Right renal cortex interstitium (tissue), 3 donors: Measurements from ENCODE around the gene KRTAP4-11. TPM values are rescaled to one million over a fixed set of nuclear protein-coding genes. Genes with fewer than 3 reads are reported as not detected.
"Not testable (repeated sequence)": the region's sequence is repeated elsewhere in the genome, so short reads cannot be mapped to it uniquely, and the experiment has no call there.

Experiments used
- DNase-seq, 3 donors: peaks; one replicate each; pipeline ENCODE4 v3.0.0-alpha.2; 2013; ENCODE audit warnings: low read depth in 3 of 3, low spot score in 2 of 3
- polyA plus RNA-seq, 3 donors: library from polyadenylated mRNA; unstranded; fragments of 120-200 nt; gene quantifications; one replicate each; pipeline ENCODE4 v1.2.1, GENCODE V29; 2013; ENCODE audit not compliant: insufficient read length in 3 of 3

The KRTAP4-11 gene
- polyA plus RNA-seq, 3 donors, result not detected

DNA sequence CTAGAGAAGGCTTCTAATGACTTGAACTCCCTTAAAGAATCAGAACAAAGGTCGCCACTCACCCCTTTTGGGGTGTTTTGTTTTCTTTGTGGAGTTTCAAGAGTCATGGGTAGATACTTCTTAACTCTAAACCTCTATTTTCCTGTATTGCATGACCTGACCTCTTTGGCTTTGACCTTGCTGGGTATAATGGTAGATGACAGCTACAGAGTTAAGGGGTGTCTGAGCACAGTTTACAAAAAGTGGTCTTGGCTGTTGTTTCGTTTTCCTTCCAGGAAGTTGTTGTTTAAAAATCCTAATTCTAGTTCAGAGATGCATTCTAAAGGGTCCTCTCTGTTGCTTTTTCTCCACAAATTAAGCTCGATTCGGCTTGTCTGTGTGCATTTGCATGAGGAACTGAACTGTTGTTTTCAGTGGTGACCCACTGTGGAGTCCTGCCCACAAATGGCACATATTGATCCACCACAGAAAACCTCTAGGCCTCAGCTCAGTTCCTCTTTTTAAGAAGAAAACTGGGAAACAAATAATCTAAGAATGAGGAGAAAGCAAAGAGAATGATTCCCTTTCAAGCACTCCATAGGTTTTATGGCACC, 29.3 kb downstream of the KRTAP4-11 start:
- DNase-seq, result not testable (repeated sequence)

DNA sequence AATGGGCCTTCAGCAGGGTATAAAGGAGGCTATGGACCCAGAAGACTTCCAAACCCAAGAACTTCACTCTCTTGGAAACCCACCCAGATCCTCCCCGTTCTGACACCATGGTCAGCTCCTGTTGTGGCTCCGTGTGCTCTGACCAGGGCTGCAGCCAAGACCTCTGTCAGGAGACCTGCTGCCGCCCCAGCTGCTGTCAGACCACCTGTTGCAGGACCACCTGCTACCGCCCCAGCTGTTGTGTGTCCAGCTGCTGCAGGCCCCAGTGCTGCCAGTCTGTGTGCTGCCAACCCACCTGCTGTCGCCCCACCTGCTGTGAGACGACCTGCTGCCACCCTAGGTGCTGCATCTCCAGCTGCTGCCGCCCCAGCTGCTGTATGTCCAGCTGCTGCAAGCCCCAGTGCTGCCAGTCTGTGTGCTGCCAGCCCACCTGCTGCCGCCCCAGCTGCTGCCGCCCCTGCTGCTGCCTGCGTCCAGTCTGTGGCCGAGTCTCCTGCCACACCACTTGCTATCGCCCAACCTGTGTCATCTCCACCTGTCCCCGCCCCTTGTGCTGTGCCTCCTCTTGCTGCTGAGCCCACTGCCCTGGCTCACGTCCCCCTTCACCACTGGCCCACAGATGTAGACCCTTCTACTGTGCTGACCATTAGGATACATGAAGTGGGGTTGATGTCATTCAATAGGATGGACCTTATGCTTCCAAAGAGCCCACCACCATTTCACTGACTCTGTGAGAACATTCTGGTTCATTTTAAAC, 33.9 kb downstream of the KRTAP4-11 start, which contains the start of gene KRTAP4-7:
Gene KRTAP4-7 (plus strand): TSS at position 51 of the 757 bp plus-strand sequence. CDS start 57 bp downstream, at position 108.
- not testable (repeated sequence) for DNase-seq

DNA sequence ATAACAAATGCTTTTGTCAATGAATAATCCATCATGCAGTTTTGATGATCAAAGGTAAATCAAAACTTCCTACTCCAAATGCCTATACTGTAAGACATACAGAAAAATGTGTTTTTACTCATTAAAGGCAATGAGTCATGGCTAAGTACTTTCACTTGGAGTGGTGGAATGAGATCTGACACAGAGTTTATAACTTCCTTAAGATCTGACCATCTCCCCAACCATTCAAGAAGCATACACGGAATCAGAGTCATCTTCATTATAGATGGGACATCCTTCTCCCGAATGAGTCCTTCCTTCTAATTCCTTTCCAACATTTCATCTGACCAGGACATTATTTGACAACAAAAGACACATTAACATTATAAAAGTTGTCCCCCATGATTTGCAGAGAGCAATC, 34.7 kb downstream of the KRTAP4-11 start:
- not testable (repeated sequence) for DNase-seq

DNA sequence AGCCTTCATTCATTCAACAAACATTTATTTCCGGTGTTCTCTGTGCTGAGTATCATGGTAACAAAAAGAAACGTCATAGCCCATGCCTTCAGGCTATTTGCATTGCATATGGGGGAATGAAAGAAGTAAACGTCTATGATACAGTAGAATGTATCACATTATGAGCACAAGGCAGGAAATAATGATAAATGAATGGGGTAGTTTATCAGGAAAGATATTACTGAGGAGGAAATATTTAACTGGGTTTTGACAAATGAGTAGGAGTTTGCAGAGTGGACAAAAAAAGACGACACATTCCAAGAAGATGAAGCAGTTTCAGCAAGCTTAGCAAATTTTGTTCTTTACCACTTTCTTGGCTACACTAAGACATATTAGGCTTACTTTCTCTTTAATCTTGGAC, 35.5 kb downstream of the KRTAP4-11 start:
- DNase-seq, result no peak

DNA sequence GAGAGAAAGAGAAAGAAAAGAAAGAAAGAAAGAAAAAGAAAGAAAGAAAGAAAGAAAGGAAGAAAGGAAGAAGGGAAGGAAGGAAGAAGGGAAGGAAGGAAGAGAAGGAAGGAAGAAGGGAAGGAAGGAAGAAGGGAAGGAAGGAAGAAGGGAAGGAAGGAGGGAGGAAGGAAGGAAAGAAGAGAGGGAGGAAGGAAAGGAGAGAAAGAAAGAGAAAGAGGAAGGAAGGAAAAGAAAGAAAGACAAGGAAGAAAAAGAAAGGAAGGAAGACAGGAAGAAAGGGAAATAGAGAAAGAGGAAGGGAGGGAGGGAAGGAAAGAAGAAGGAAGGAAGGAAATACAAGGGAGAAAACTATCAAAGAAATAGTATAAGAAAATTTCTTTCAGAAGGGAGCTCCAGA, 41.4 kb downstream of the KRTAP4-11 start:
- no peak for DNase-seq

DNA sequence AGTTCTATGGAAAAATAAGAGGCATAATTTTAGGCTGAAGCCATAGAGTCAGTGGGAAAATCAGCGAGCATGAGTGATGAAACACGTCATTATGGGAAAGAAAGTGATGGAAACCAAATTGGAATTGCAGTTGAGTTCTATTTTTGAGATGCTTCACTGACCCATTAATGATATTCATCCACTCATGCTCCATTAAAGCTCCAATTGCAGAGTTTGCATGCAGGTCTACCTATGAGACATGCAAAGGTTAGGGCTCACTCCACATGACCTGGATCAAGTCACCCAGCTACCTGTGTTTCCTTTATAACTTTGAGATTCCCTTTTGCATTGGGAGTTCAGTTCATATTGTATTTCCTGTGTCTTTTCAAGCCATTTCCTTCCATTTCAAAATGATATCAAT, 44.5 kb downstream of the KRTAP4-11 start:
- DNase-seq, result no peak

DNA sequence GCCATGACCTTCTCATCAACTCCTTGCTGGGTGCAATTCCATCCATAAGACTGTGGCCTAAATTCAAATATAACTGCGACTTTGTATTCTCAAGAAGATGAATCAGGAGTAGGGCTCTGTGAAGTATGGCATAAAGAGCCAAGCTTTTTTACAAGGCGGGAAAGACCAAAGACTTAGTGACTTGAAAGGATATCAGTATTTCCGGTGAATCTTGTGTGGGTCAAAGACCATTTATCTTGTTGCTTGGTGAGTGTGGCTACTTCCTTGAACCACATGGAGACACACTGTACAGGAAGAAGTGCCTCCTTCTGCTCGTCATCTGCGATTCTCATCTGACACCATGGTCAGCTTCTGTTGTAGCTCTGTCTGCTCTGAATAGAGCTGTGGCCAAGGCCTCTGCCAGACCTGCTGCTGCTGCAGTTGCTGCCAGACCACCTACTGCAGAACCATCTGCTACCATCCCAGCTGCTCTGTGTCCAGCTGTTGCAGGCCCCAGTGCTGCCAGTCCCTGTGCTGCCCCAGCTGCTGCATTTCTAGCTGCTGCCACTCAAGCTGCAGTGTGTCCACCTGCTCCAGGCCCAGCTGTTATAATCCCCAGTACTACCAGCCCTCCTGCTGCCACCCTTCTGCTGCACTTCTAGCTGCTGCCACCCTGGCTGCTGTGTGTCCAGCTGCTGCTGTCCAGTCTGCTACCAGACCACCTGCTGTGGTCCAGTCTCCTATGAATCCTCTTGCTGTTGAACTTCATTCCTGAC, 46.4 kb downstream of the KRTAP4-11 start:
- no peak for DNase-seq

DNA sequence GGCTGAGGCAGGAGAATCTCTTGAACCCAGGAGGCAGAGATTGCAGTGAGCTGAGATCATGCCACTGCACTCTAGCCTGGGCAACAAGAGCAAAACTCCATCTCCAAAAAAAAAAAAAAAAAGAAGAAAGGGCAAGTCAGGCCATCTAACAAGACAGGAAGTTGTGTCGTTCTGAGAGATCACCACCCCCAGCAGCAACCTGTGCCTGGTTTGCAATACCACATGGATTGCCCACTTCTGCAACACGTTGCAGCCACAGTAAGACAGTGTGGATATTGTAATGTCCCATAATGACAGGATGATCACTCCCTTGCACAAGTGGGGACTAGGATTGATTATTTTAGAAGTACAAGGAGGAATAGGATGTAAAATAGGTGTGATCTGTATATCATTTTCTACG, 49.1 kb downstream of the KRTAP4-11 start:
- DNase-seq, result no peak

DNA sequence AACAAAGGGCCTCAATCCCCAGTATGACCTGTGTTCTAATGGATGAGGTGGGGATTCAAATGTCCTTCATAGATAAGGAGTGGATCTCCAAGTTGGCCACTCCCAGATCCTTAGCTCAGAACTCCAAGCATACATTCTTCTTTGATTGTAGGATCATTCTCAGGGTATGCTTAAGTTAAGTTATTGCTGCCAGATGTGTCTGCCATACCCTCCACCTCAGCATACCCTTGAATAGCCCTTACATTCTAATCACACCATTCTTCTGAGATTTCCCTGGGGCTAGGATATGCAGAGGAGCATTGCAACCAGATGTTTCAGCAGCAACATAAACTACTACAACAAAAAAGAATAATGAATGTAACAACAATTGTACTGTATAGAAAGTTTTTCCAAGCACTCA, 50.9 kb downstream of the KRTAP4-11 start:
- no peak for DNase-seq

Other genes starting within 250 kb of the KRTAP4-11 start
- gene KRT20, start 233.1 kb downstream of the KRTAP4-11 start, polyA plus RNA-seq, result under 1 TPM in 2 of 3 donors, not detected in 1; 0.17 to 0.37 TPM
- gene KRT23, start 180.7 kb downstream of the KRTAP4-11 start, polyA plus RNA-seq, result 1 to 10 TPM in 2 of 3 donors, under 1 TPM in 1; 0.45 to 2.2 (median 2.0) TPM
- not detected for gene KRT39, start 151.4 kb downstream of the KRTAP4-11 start, polyA plus RNA-seq
- gene KRT40, start 134.0 kb downstream of the KRTAP4-11 start, polyA plus RNA-seq, result not detected
- gene KRTAP3-3, start 124.2 kb downstream of the KRTAP4-11 start, polyA plus RNA-seq, result not detected
- not detected for gene KRTAP3-2, start 118.5 kb downstream of the KRTAP4-11 start, polyA plus RNA-seq
- not detected for gene KRTAP3-1, start 109.2 kb downstream of the KRTAP4-11 start, polyA plus RNA-seq
- not detected for gene KRTAP1-5, start 91.2 kb downstream of the KRTAP4-11 start, polyA plus RNA-seq
- not detected for gene KRTAP1-4, start 88.2 kb downstream of the KRTAP4-11 start, polyA plus RNA-seq
- not detected for gene KRTAP1-3, start 83.5 kb downstream of the KRTAP4-11 start, polyA plus RNA-seq
- gene KRTAP1-1, start 76.9 kb downstream of the KRTAP4-11 start, polyA plus RNA-seq, result not detected
- gene KRTAP2-1, start 71.1 kb downstream of the KRTAP4-11 start, polyA plus RNA-seq, result not detected
- not detected for gene KRTAP2-2, start 63.1 kb downstream of the KRTAP4-11 start, polyA plus RNA-seq
- not detected for gene KRTAP2-3, start 58.3 kb downstream of the KRTAP4-11 start, polyA plus RNA-seq
- not detected for gene KRTAP2-4, start 52.5 kb downstream of the KRTAP4-11 start, polyA plus RNA-seq
- gene KRTAP4-7, start 34.2 kb downstream of the KRTAP4-11 start, polyA plus RNA-seq, result not detected
- not detected for gene KRTAP4-8, start 20.2 kb downstream of the KRTAP4-11 start, polyA plus RNA-seq
- gene KRTAP4-16, start 16.2 kb downstream of the KRTAP4-11 start, polyA plus RNA-seq, result not detected
- not detected for gene KRTAP4-9, start 13.0 kb downstream of the KRTAP4-11 start, polyA plus RNA-seq
- not detected for gene KRTAP4-12, start 5.8 kb upstream of the KRTAP4-11 start, polyA plus RNA-seq
- not detected for gene KRTAP4-6, start 22.2 kb upstream of the KRTAP4-11 start, polyA plus RNA-seq
- gene KRTAP4-5, start 31.5 kb upstream of the KRTAP4-11 start, polyA plus RNA-seq, result not detected
- gene KRTAP4-4, start 42.4 kb upstream of the KRTAP4-11 start, polyA plus RNA-seq, result not detected
- gene KRTAP4-3, start 49.8 kb upstream of the KRTAP4-11 start, polyA plus RNA-seq, result not detected
- gene KRTAP4-2, start 59.8 kb upstream of the KRTAP4-11 start, polyA plus RNA-seq, result not detected
- not detected for gene KRTAP4-1, start 66.5 kb upstream of the KRTAP4-11 start, polyA plus RNA-seq
- not detected for gene KRTAP9-1, start 71.5 kb upstream of the KRTAP4-11 start, polyA plus RNA-seq
- not detected for gene KRTAP9-2, start 108.3 kb upstream of the KRTAP4-11 start, polyA plus RNA-seq
- not detected for gene KRTAP9-3, start 114.1 kb upstream of the KRTAP4-11 start, polyA plus RNA-seq
- not detected for gene KRTAP9-8, start 119.6 kb upstream of the KRTAP4-11 start, polyA plus RNA-seq
- gene KRTAP9-4, start 131.3 kb upstream of the KRTAP4-11 start, polyA plus RNA-seq, result not detected
- not detected for gene KRTAP9-9, start 137.0 kb upstream of the KRTAP4-11 start, polyA plus RNA-seq
- under 1 TPM; 0.10 to 0.14 (median 0.11) TPM for gene KRTAP9-6, start 147.0 kb upstream of the KRTAP4-11 start, polyA plus RNA-seq
- not detected for gene KRTAP9-7, start 157.3 kb upstream of the KRTAP4-11 start, polyA plus RNA-seq
- gene KRTAP29-1, start 184.5 kb upstream of the KRTAP4-11 start, polyA plus RNA-seq, result not detected
- not detected for gene KRTAP16-1, start 190.9 kb upstream of the KRTAP4-11 start, polyA plus RNA-seq
- gene KRTAP17-1, start 197.3 kb upstream of the KRTAP4-11 start, polyA plus RNA-seq, result not detected
- gene KRT33A, start 232.5 kb upstream of the KRTAP4-11 start, polyA plus RNA-seq, result not detected